ENCODE data around the gene HHIPL1. TPM values are rescaled to one million over a fixed set of nuclear protein-coding genes. Genes with fewer than 3 reads are reported as not detected.

Gene HHIPL1
- total and polyA plus RNA-seq, 2 of the 8 experiments (the other 6 are each of a cell fraction or from before 2014, with no cell fraction given) = 1.5 to 2.6 TPM

DNA sequence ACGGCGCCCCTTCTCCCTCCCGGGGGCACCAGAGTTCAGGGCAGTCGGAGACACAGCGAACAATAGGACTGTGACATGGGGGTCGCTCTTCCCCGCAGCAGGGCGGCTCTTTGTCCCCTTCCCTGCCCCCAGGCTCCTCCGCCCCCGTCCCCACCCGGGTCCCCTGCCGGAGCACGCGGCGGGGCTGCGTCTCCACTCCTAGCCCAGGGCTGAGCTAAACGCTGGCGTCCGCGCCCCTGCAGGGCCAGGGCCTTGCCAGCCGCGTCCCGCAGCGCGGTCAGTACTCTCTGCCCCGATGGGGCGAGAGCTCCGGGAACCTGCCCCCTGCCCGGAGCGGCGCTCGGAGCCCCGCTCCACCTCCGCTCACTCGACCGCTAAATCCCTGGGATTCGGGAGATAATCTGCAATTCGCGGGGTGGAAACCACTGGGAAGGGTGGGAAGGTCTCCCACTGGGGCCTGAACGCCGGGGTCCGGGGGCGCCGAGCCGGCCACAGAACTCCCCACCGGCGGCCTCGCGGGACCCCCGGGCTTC, 40.1 kb upstream of the HHIPL1 start (continued):
- TF ChIP-seq BRCA1 (IDR thresholded peaks at IDR 0.05; ENCODE audit: low read depth, low read length) (no peak), KDM5A (IDR thresholded peaks at IDR 0.05; ENCODE audit: low read length) (no peak), YY1 (IDR thresholded peaks at IDR 0.05; ENCODE audit: low read depth, low read length) (no peak), GABPA (IDR thresholded peaks at IDR 0.05; ENCODE audit: borderline replicate concordance, insufficient read depth, low read length) (0 out of 2 replicates have a peak, but pooled peaks have one; percentile 14), TEAD4 (IDR thresholded peaks at IDR 0.05; ENCODE audit: low read depth, low read length) (no peak), SAP30 (IDR thresholded peaks at IDR 0.05; ENCODE audit: insufficient read depth, insufficient replicate concordance, low read length) (no peak), TBP (IDR thresholded peaks at IDR 0.05; ENCODE audit: low read depth, low read length) (no peak), PHF8 (conservative IDR thresholded peaks at IDR 0.05; ENCODE audit: low read depth, low read length) (peak; percentile 34), SP4 (IDR thresholded peaks at IDR 0.05; ENCODE audit: low read length) (no peak; the same call in 1 of the 2 replicates), RXRA (IDR thresholded peaks at IDR 0.05; ENCODE audit: insufficient read depth, low read depth, low read length) (no peak), KDM4A (IDR thresholded peaks at IDR 0.05; ENCODE audit: low read depth, low read length, severe bottlenecking) (peak; percentile 96), BCL11A (IDR thresholded peaks at IDR 0.05; ENCODE audit: low read depth in 2 of 2, low read length in 2 of 2) (no peak), SIRT6 (IDR thresholded peaks at IDR 0.05; ENCODE audit: low read length) (no peak), CHD2 (IDR thresholded peaks at IDR 0.05; ENCODE audit: low read length) (no peak), RBBP5 (IDR thresholded peaks at IDR 0.05; ENCODE audit: borderline replicate concordance, low read depth, low read length) (peak; percentile 94; the same call in 1 of the 2 replicates), RNF2 (IDR thresholded peaks at IDR 0.05; ENCODE audit: borderline replicate concordance, low read depth, low read length, missing control alignments, poor library complexity, severe bottlenecking) (no peak)
- TF ChIP-seq, protein P1, sequence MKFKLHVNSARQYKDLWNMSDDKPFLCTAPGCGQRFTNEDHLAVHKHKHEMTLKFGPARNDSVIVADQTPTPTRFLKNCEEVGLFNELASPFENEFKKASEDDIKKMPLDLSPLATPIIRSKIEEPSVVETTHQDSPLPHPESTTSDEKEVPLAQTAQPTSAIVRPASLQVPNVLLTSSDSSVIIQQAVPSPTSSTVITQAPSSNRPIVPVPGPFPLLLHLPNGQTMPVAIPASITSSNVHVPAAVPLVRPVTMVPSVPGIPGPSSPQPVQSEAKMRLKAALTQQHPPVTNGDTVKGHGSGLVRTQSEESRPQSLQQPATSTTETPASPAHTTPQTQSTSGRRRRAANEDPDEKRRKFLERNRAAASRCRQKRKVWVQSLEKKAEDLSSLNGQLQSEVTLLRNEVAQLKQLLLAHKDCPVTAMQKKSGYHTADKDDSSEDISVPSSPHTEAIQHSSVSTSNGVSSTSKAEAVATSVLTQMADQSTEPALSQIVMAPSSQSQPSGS (IDR thresholded peaks at IDR 0.05; ENCODE audit: low read length) = no peak
- TF ChIP-seq, protein P2, sequence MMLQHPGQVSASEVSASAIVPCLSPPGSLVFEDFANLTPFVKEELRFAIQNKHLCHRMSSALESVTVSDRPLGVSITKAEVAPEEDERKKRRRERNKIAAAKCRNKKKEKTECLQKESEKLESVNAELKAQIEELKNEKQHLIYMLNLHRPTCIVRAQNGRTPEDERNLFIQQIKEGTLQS (IDR thresholded peaks at IDR 0.05; ENCODE audit: insufficient read depth, low read depth, low read length) = no peak

All from H1 (cell line).